Activated T-cell treated with anti-CD3 and anti-CD28 coated beads, Interleukin-2, amount 50 U/mL, for 4 hours (primary cell): ENCODE data around the gene IPO7. TPM values are rescaled to one million over a fixed set of nuclear protein-coding genes. Genes with fewer than 3 reads are reported as not detected.
A peak's percentile ranks its signal among the peaks of the same experiment; 100 is the strongest.
"Not testable (repeated sequence)": the region's sequence is repeated elsewhere in the genome, so short reads cannot be mapped to it uniquely, and the experiment has no call there.

Experiments used
- ATAC-seq, 2 donors: fragments of 200-7000 bp; cut with Tn5 transposase; one replicate each; pipeline ENCODE4 v1.10.0; 2021
- DNase-seq: peaks from one replicate; pipeline ENCODE4 v3.0.0-alpha.2; 2020
- H3K27me3 Mint-ChIP-seq: one replicate; pipeline ENCODE4 v1.8.0; 2021; ENCODE audit warnings: low read depth, mixed read lengths
- H3K36me3 Mint-ChIP-seq: one replicate; pipeline ENCODE4 v1.8.0; 2022; ENCODE audit warnings: mixed read lengths; ENCODE audit not compliant: insufficient read depth
- H3K4me1 Mint-ChIP-seq: one replicate; pipeline ENCODE4 v1.8.0; 2021; ENCODE audit warnings: low read depth, mixed read lengths
- H3K4me3 Mint-ChIP-seq: one replicate; pipeline ENCODE4 v1.8.0; 2021; ENCODE audit warnings: mild to moderate bottlenecking, moderate library complexity, mixed read lengths
- H3K9me3 Mint-ChIP-seq: one replicate; pipeline ENCODE4 v1.8.0; 2021; ENCODE audit warnings: mixed read lengths
- total RNA-seq, 3 donors: library from RNA; stranded (reverse); gene quantifications; one replicate each; pipeline ENCODE4 v1.2.1, GENCODE V29; 2021

Gene IPO7
- total RNA-seq, 3 donors from 2014 or later, result 170 to 189 (median 175) TPM

DNA sequence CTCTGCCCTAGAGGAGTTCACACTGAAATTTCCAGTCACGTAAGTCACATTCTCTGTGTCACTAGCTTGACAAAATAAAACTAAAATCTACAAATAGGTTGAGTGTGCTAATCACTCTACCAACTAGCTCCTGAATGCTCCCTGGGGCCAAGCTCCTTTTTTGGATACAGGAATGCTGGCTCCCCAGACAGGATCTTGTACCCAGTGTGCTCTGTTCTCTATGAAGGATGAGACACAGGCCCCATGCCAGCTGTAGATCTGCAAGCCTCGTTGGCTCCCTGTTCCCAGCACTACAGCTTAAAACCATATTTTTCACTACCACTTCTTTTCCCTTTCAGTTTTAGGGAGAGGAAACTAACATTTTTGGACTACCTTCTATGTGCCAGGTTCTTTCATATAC lies 3.7 kb upstream of the IPO7 start:
- no peak for DNase-seq
- peaks cover 3% of the 10 kb centered on the region for H3K36me3 Mint-ChIP-seq
- H3K4me3 Mint-ChIP-seq, result no peak overlapping the region
- peaks cover 9% of the 10 kb centered on the region for H3K4me1 Mint-ChIP-seq
- ATAC-seq, result no peak
- H3K9me3 Mint-ChIP-seq, result no peaks in the 10 kb centered on the region
- no peaks in the 10 kb centered on the region for H3K27me3 Mint-ChIP-seq

DNA sequence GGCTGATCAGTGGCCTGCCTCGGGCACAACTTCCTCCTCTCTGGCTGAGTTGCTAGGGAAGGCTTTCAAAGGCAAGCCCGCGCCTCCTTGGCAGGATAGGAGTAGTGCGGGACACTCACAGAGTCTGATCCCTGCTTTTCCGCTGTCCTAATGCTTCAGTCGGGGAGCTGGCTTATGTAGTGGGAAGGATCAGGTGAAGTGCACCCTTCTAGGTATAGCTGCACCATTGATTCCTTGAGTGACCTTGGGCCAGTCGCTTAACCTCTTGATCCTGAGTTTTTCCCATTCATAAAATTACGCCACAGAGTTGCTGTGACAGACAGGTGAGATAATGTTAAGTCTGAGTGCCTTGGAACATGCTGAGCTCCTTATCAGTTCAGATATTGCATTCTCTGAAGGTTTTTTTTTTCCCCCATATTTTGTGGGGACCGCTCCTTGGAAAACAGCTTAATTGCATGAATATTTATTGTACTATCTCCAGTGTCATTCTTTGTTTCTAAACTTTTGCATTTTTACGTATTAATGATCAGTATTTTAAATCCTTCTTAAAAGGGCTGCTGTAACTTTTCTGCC lies 961 bp downstream of the IPO7 start:
- peak; percentile 9 to 20 for ATAC-seq
- Mint-ChIP-seq H3K36me3 (peaks cover 13% of the 10 kb centered on the region), H3K4me3 (peak overlapping the region; percentile 96), H3K27me3 (no peaks in the 10 kb centered on the region), H3K4me1 (peaks cover 28% of the 10 kb centered on the region), H3K9me3 (no peaks in the 10 kb centered on the region)
- DNase-seq, result no peak

DNA sequence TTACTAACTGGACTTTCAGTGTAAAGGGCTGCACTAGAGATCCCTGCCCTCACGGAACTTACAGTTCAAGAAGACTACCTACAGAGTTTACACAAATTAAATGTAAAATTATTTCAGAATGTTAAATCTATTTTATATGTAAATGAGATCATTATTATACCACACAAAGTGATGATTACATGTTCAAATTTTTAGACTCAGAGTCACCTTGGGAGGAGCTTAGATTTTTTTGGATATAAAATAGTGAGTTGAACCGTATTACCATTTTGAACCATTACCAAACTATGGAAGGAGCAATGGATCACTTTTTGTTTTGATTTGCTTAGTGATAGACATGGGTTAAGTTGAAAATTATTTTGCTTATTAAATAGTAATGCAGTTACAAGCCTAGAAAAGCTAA lies 1.6 kb downstream of the IPO7 start:
- H3K9me3 Mint-ChIP-seq, result no peaks in the 10 kb centered on the region
- H3K4me1 Mint-ChIP-seq, result peaks cover 28% of the 10 kb centered on the region
- DNase-seq (no peak), ATAC-seq (no peak)
- peaks cover 13% of the 10 kb centered on the region for H3K36me3 Mint-ChIP-seq
- peak overlapping the region; percentile 96 for H3K4me3 Mint-ChIP-seq
- H3K27me3 Mint-ChIP-seq, result no peaks in the 10 kb centered on the region

DNA sequence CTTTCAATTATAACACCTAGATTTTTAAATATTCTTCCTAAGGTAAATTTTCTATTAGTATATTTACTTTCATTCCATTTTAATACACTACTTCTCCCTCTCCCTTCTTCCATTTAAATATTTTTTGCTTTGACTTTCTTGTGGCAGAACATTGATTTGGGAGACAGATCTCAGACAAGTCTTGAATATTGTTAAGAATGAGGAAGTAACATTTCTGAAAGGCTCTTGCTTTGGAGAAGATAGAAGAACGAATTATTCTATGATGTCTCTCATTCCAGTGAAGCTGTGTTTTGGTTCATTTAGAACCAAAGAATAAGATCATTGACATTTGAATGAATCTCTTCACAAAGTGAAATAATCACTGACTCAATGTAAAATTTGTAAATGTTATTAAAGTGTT lies 2.4 kb downstream of the IPO7 start:
- peaks cover 32% of the 10 kb centered on the region for H3K4me1 Mint-ChIP-seq

DNA sequence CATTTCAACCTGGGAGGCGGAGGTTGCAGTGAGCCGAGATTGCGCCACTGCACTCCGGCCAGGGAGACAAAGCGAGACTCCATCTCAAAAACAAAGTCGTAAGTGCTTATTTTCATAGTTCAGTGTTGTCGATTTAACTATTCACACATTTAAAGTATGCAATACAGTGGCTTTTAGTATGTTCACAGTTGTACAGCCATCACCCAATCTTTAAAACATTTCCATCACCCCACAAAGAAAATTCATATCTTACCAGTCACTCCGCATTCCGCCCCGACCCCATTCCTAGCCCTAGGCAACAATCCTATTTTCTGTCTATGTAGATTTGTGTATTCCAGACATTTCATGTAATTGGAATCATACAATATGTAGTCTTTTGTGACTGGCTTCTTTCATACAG lies 11.9 kb downstream of the IPO7 start:
- Mint-ChIP-seq H3K9me3 (no peaks in the 10 kb centered on the region), H3K4me1 (peaks cover 59% of the 10 kb centered on the region), H3K36me3 (peaks cover 19% of the 10 kb centered on the region), H3K27me3 (no peaks in the 10 kb centered on the region), H3K4me3 (peak overlapping the region; percentile 11)
- no peak for DNase-seq
- no peak for ATAC-seq

More for the DNA sequence above, 2.4 kb downstream of the IPO7 start:
- Mint-ChIP-seq H3K4me3 (peak overlapping the region; percentile 62), H3K36me3 (peaks cover 13% of the 10 kb centered on the region), H3K27me3 (no peaks in the 10 kb centered on the region), H3K9me3 (no peaks in the 10 kb centered on the region)
- no peak for DNase-seq
- ATAC-seq, result no peak

DNA sequence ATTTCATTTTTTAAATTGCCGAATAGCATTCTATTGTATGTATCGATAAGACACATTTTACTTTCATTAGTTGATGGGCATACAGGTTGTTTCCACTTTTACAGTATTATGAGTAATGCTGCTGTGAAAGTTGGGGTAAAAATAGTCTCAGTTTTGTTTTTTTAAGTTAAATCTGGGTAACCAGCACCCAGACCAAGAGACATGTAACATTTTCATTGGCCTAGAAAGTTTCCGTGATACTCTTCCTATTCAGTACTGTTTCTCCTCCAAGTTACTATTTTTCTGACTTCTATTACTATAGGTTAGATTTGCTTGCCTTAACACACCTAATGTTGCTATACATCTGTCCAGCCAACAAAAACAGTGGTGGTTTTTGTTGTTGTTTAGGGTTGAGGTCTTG lies 12.3 kb downstream of the IPO7 start:
- Mint-ChIP-seq H3K36me3 (peaks cover 20% of the 10 kb centered on the region), H3K4me3 (peak overlapping the region; percentile 11), H3K9me3 (no peaks in the 10 kb centered on the region), H3K4me1 (peaks cover 56% of the 10 kb centered on the region), H3K27me3 (no peaks in the 10 kb centered on the region)
- ATAC-seq (peak; percentile 45 to 52), DNase-seq (no peak)

DNA sequence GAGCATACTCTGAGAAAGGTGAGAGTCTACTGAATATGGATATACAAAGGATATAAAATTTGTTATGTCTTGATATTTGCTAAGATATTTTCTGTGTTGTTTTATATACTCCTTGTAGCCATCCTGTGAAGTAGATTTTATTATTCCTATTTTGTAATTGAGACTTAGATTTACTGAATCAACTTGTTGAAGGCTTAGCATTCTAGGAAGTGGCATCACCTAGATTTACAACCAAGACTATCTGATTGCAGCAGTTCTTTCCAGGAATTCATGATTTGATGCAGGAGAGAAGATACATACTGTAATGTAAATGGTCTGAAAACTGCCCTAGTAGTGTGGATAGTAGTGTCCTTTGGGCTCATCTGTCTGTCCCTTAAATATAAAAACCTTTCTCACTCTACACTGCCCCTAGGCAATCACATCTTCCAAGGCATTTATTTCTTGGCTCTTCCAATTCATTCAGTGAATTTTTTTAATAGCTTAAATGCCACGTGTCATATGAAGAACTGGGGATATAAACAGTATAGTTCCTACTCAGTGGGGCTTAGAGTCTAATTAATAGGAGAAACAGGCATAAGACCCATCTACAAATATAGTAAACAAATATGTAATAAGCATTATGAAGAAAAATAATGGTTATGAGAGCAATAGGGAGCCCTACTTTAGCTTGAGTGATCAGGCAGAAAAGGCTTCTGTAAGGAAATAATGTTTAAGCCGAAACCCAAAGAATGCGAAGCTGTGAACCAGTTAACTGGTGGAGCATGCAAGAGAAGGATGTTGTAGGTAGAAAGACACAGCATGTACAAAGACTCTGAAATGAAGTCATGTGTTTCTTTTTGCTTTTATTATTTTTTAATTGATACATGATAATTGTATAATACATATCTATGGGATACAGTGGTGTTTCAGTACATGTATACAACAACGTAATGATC lies 13.6 kb downstream of the IPO7 start:
- DNase-seq, result no peak
- no peak for ATAC-seq
- no peaks in the 10 kb centered on the region for H3K27me3 Mint-ChIP-seq
- H3K4me1 Mint-ChIP-seq, result peaks cover 49% of the 10 kb centered on the region
- H3K4me3 Mint-ChIP-seq, result no peak overlapping the region
- H3K36me3 Mint-ChIP-seq, result peaks cover 19% of the 10 kb centered on the region
- H3K9me3 Mint-ChIP-seq, result no peaks in the 10 kb centered on the region

DNA sequence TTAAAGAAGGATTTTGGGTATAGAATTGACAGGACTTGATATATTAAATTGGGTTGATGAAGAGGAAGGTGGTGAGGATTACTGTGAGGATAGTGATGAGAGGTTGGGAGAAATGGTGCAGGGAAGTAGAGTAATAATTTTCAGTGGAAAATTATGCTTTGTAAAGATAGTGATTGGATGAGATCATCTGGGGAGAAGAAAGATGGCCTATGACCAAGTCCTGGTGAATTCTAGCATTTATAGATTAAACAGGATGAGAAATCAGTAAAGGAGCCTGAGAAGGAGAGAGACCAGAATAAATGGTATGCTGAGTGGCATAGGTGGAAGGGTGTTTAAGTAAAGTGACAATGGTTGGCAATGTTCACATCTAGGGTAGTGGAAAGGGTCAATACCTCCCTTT lies 15.0 kb downstream of the IPO7 start:
- ATAC-seq, result no peak
- Mint-ChIP-seq H3K36me3 (peaks cover 17% of the 10 kb centered on the region), H3K4me3 (no peak overlapping the region), H3K27me3 (no peaks in the 10 kb centered on the region), H3K9me3 (no peaks in the 10 kb centered on the region), H3K4me1 (peaks cover 43% of the 10 kb centered on the region)
- no peak for DNase-seq

DNA sequence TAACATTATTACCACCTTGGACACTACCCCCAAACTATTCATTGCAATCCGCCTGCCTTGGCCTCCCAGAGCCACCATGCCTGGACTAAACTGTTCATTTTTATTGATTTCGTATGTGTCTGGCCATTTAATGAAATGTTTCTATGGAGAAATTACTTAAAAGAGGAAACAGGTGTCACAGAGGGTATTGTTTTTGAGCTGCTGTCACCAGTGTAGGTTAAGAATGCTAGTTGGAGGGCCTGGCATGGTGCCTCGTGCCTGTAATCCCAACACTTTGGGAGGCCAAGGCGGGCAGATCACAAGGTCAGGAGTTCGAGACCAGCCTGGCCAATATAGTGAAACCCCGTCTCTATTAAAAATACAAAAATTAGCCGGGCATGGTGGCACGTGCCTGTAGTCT lies 17.4 kb downstream of the IPO7 start:
- H3K4me3 Mint-ChIP-seq, H3K27me3 Mint-ChIP-seq, DNase-seq, H3K9me3 Mint-ChIP-seq, ATAC-seq: not testable (repeated sequence)
- Mint-ChIP-seq H3K36me3 (peaks cover 16% of the 10 kb centered on the region), H3K4me1 (peaks cover 28% of the 10 kb centered on the region)

DNA sequence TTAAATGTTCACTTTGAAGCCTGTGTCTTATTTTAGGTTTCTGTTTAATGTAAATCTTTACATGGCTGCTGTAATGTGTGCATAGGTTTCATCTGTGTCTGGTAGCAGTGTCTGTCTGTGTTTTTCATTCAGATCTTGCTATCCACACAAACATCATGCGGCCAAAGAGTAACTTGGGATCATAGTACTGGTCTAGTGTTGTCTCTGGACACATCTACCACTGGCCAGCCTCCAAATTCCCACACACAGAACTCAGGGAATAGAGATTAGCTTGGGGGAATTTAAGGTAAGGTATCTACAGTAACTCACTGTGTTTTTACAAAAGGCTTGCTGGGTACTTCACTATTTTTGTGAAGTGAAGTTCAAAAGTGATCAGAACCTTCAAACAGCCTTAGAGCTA lies 44.3 kb downstream of the IPO7 start:
- Mint-ChIP-seq H3K36me3 (peaks cover 30% of the 10 kb centered on the region), H3K27me3 (no peaks in the 10 kb centered on the region), H3K9me3 (no peaks in the 10 kb centered on the region), H3K4me1 (no peaks in the 10 kb centered on the region), H3K4me3 (no peak overlapping the region)
- no peak for ATAC-seq
- DNase-seq, result no peak

DNA sequence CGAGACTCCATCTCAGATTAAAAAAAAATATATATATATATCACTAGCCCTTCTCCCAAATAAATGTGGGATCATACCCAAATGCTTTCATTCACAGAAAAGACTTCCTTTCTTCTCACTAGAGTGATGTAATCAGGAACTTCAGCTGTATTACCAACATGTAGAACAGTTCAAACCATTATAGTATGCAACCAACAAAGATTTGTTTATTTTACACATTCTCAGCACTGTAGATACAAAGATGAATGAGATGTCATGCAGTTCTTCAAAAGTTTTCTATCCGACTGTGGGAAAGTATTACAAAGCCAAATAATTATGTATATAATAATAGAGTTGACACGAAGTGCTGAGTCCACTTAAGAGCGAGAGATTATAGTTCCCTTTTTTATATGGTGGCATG lies 54.2 kb downstream of the IPO7 start:
- Mint-ChIP-seq H3K4me1 (no peaks in the 10 kb centered on the region), H3K9me3 (no peaks in the 10 kb centered on the region), H3K4me3 (no peak overlapping the region), H3K27me3 (no peaks in the 10 kb centered on the region), H3K36me3 (peaks cover 40% of the 10 kb centered on the region)
- DNase-seq, result no peak
- ATAC-seq, result no peak

DNA sequence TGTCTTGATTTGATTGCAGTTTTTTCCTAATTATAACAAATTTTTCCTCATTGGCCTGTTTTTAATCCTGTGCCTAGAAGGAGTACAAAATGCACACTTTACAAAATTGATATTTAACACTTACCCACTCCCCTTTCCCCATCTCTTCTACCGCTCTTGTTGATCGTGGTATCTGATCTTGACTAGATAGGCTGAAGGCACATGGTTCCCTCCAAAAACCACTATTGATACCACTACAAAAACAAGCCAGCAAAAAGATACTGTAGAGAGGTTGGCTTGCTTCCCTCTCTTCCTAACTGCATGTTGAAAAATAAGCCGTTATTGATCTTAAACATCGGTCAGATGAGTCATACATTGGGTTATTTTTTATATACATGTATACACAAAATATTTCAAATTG lies 61.8 kb downstream of the IPO7 start:
- ATAC-seq, result no peak
- H3K9me3 Mint-ChIP-seq, result peaks cover 1% of the 10 kb centered on the region
- no peak for DNase-seq

DNA sequence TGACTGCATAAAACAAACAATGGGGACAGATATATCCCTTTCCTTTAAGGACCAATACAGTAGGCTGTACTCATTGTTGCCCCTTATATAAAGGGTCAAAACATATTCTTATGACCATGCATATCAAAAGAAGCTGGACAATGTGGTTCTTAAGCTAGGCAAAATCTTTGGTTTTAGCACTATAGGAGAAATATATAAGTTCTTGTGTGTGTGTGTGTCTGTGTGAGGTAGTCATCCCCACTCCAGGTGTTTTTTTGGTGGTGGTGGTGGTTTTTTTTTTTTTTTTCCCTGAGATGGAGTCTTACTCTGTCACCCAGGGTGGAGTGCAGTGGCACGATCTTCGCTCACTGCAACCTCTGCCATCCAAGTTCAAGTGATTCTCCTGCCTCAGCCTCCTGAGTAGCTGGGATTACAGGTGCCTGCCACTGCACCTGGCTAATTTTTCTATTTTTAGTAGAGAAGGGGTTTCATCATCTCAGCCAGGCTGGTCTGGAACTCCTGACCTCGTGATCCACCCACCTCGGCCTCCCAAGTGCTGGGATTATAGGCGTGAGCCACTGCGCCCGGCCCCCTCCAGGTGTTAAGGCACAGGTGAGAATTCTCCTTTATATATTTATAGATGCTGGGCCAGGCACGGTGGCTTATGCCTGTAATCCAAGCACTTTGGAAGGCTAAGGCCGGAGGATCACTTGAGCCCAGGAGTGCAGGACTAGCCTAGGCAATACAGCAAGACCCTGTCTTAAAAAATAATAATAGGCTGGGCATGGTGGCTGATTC lies 64.3 kb downstream of the IPO7 start:
- peaks cover 12% of the 10 kb centered on the region for H3K36me3 Mint-ChIP-seq
- H3K4me3 Mint-ChIP-seq, result no peak overlapping the region
- ATAC-seq (no peak), DNase-seq (no peak)
- H3K27me3 Mint-ChIP-seq, result no peaks in the 10 kb centered on the region
- peaks cover 10% of the 10 kb centered on the region for H3K4me1 Mint-ChIP-seq
- peaks cover 14% of the 10 kb centered on the region for H3K9me3 Mint-ChIP-seq

More for the DNA sequence above, 61.8 kb downstream of the IPO7 start:
- no peaks in the 10 kb centered on the region for H3K27me3 Mint-ChIP-seq
- peaks cover 19% of the 10 kb centered on the region for H3K36me3 Mint-ChIP-seq
- H3K4me3 Mint-ChIP-seq, result no peak overlapping the region
- peaks cover 10% of the 10 kb centered on the region for H3K4me1 Mint-ChIP-seq

DNA sequence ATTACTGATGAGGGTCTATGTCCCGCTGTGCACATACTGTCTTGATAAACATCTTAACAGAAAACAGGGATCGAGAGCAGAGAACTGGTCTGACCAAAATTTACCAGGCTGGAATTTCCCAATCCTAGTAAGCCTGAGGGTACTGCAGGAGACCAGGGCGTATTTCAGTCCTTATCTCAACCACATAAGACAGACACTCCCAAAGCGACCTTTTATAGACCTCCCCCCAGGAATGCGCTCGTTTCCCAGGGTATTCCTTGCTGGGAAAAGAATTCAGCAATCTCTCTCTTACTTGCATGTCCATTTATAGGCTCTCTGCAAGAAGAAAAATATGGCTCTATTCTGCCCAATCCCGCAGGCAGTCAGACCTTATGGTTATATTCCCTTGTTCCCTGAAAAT lies 67.6 kb downstream of the IPO7 start:
- H3K36me3 Mint-ChIP-seq, ATAC-seq, DNase-seq, H3K4me1 Mint-ChIP-seq, H3K27me3 Mint-ChIP-seq, H3K4me3 Mint-ChIP-seq: not testable (repeated sequence)
- H3K9me3 Mint-ChIP-seq, result peaks cover 14% of the 10 kb centered on the region
